Upper lobe of left lung (tissue), 6 donors: ENCODE results near the gene FYB1. TPM values are rescaled to one million over a fixed set of nuclear protein-coding genes. Genes with fewer than 3 reads are reported as not detected.

ENCODE experiments used
- ATAC-seq, 2 donors: fragments of 200-7000 bp; cut with Tn5 transposase; one replicate each; pipeline ENCODE4 v1.9.1; 2022; ENCODE audit warnings: mild to moderate bottlenecking in 2 of 2, moderate library complexity in 2 of 2; ENCODE audit not compliant: low FRiP score in 2 of 2
- DNase-seq, 2 donors: peaks; one replicate each; pipeline ENCODE4 v3.0.0-alpha.2; 2019 to 2020
- H3K27ac ChIP-seq, 4 donors: fragments of 200-600 bp; sonication (generic); one replicate each; pipeline ENCODE4 v1.5.1; 2016 to 2019
- H3K27me3 ChIP-seq, 4 donors: fragments of 200-600 bp; sonication (generic); one replicate each; pipeline ENCODE4 v1.5.1; 2017 to 2019
- H3K36me3 ChIP-seq, 4 donors: fragments of 200-600 bp; sonication (generic); one replicate each; pipeline ENCODE4 v1.5.1; 2016 to 2019
- H3K4me1 ChIP-seq, 4 donors: fragments of 200-600 bp; sonication (generic); one replicate each; pipeline ENCODE4 v1.5.1; 2018 to 2019
- H3K4me3 ChIP-seq, 4 donors: fragments of 200-600 bp; sonication (generic); one replicate each; pipeline ENCODE4 v1.5.1; 2017 to 2019; ENCODE audit warnings: mild to moderate bottlenecking in 2 of 4, moderate library complexity in 1 of 4
- H3K9me3 ChIP-seq, 4 donors: fragments of 200-600 bp; sonication (generic); one replicate each; pipeline ENCODE4 v1.5.1; 2018 to 2019
- CTCF ChIP-seq, 6 experiments: fragments of 450-650 bp in 4 of 6; fragments of 200-600 bp in 2 of 6; sonication (generic) in 2 of 6; IDR thresholded peaks; one replicate each; pipeline ENCODE4 v1.5.1; 2016 to 2019; ENCODE audit warnings: antibody characterized with exemption in 6 of 6
- EP300 ChIP-seq, 4 donors: sonication (generic); formaldehyde crosslinking; IDR thresholded peaks; one replicate each; pipeline ENCODE4 v1.5.1; 2017; ENCODE audit warnings: antibody characterized with exemption in 4 of 4, control low read depth in 2 of 4
- POLR2A ChIP-seq, 4 donors: fragments of 450-650 bp; IDR thresholded peaks; one replicate each; pipeline ENCODE4 v1.5.1; 2016 to 2017; ENCODE audit warnings: antibody characterized with exemption in 4 of 4, mild to moderate bottlenecking in 2 of 4
- POLR2AphosphoS5 ChIP-seq, 2 donors: sonication (generic); formaldehyde crosslinking; IDR thresholded peaks; one replicate each; pipeline ENCODE4 v1.5.1; 2017; ENCODE audit warnings: antibody characterized with exemption in 2 of 2
- WGBS, 2 donors: methylation state at CpG; one replicate each; pipeline ENCODE4 v1.1.5; 2017 to 2018; 5-methylcytosine and 5-hydroxymethylcytosine counted together
- total RNA-seq, 6 donors: library from RNA; depleted of rRNA in 4 of 6; stranded (reverse); fragments of >200 nt in 4 of 6; gene quantifications; one replicate each; pipeline versions ENCODE4 v1.1.0 to v1.2.1, GENCODE V29; 2016 to 2021
- donor health status: DM: no; HTN: no; CAD: no; lungs with moderate emphysema.
- donor health status: DM: no; HTN: yes; CAD: no; lungs with severe emphysema.

The FYB1 gene
- total RNA-seq, 6 donors from 2014 or later: 24.0 to 97.4 (median 42.5) TPM

DNA sequence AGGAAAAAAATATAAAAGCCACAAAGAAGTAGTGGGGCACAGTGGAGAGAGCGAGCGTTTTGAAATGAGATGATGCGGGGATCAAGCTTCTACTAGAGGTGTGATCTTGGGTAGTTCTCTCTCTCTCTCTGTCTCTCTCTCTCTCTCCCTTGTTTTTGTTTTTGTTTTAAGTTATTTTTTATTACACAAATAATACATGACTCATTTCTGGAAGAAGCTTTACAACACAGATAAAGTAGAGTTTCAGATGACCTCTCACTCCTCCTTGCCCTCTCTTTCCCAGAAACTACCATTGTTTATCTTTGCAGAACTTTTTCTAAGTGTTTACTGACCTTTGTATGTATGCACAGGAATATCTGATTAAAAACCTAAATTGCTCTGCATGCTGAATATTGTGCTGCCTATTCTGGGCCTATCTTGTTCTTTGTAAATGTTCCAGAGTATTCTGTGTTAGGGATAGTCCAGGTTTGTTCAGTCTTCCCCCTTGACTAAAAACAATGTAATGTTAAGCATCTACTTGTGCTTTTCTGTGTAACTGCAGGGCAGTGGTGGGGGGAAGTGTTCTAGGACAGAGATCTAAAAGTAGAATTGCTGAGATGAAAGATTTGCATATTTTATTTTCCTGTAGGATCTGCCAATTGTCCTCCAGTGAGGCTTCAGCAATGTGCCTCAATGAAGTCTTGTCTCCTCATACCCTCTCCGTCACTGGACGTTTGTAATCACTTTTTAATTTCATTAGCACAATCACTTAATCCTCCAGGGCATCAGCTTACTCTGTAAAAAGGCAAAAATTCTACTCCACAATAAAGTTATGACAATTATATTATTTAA, 52.0 kb downstream of the FYB1 start:
- no peak for TF ChIP-seq CTCF (IDR thresholded peaks at IDR 0.05)
- no peak for TF ChIP-seq EP300 (IDR thresholded peaks at IDR 0.05)
- TF ChIP-seq POLR2AphosphoS5 (IDR thresholded peaks at IDR 0.05): no peak
- TF ChIP-seq POLR2A (IDR thresholded peaks at IDR 0.05): no peak
- no peak overlapping the region for H3K27ac ChIP-seq
- no peaks in the 10 kb centered on the region for H3K9me3 ChIP-seq
- no peaks in the 10 kb centered on the region for H3K27me3 ChIP-seq
- H3K4me1 ChIP-seq: peaks cover 0 to 8% (median 3%) of the 10 kb centered on the region in 4 donors
- no peak for DNase-seq
- H3K36me3 ChIP-seq: no peaks in the 10 kb centered on the region
- no peak for ATAC-seq
- WGBS, 2 donors: 73 to 75% methylated on average over 5 of the region's 5 CpGs
- H3K4me3 ChIP-seq: no peak overlapping the region

- Histone ChIP-seq H3K36me3 (no peaks in the 10 kb centered on the region), H3K9me3 (no peaks in the 10 kb centered on the region), H3K4me3 (no peak overlapping the region), H3K27me3 (no peaks in the 10 kb centered on the region), H3K4me1 (peaks cover 0 to 8% (median 3%) of the 10 kb centered on the region in 4 donors), H3K27ac (no peak overlapping the region)
- WGBS, 2 donors: 82 to 85% methylated on average over 7 of the region's 7 CpGs
- ATAC-seq (no peak), DNase-seq (no peak)
- TF ChIP-seq POLR2A (IDR thresholded peaks at IDR 0.05): no peak
- TF ChIP-seq POLR2AphosphoS5 (IDR thresholded peaks at IDR 0.05): no peak
- TF ChIP-seq EP300 (IDR thresholded peaks at IDR 0.05): no peak
- no peak for TF ChIP-seq CTCF (IDR thresholded peaks at IDR 0.05)
Measured at GRCh38 chr5:39164529-39165402, 54.6 kb downstream of the FYB1 start.

GRCh38 chr5:39164016-39164415, 55.3 kb downstream of the FYB1 start:
- peak in 1 of 2 donors; percentile 51 for DNase-seq
- Histone ChIP-seq H3K27me3 (no peaks in the 10 kb centered on the region), H3K4me3 (no peak overlapping the region), H3K4me1 (peaks cover 0 to 8% (median 3%) of the 10 kb centered on the region in 4 donors), H3K36me3 (no peaks in the 10 kb centered on the region), H3K27ac (no peak overlapping the region), H3K9me3 (no peaks in the 10 kb centered on the region)
- WGBS, 2 donors: 47 to 58% methylated on average over 1 of the region's 1 CpG
- peak in 1 of 2 donors; percentile 49 for ATAC-seq
- TF ChIP-seq POLR2A (IDR thresholded peaks at IDR 0.05) (no peak), EP300 (IDR thresholded peaks at IDR 0.05) (no peak), POLR2AphosphoS5 (IDR thresholded peaks at IDR 0.05) (no peak), CTCF (IDR thresholded peaks at IDR 0.05) (no peak)

DNA sequence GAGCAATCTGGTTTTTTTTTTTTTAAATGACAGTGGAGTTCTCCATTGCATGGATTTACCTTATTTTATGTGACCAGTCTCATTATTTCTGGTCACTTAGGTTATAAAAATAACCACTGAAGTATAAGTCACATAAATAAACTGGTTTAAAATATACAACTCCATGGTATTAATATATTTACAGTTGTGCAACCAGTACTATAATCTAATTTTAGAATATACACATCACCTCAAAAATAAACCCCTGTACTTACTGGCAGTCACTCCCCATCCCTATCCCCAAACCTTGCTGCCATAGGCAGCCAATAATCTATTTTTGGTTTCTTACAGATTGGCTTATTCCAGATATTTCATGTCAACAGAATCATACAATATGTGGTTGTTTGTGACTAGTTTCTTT, 57.8 kb downstream of the FYB1 start:
- peaks cover 0 to 4% (median 0%) of the 10 kb centered on the region in 4 donors for H3K4me1 ChIP-seq
- no peak overlapping the region for H3K27ac ChIP-seq
- no peaks in the 10 kb centered on the region for H3K27me3 ChIP-seq
- DNase-seq (no peak), ATAC-seq (no peak)
- TF ChIP-seq POLR2AphosphoS5 (IDR thresholded peaks at IDR 0.05): no peak
- TF ChIP-seq EP300 (IDR thresholded peaks at IDR 0.05): no peak
- TF ChIP-seq POLR2A (IDR thresholded peaks at IDR 0.05): no peak
- TF ChIP-seq CTCF (IDR thresholded peaks at IDR 0.05): no peak
- H3K36me3 ChIP-seq: no peaks in the 10 kb centered on the region
- H3K4me3 ChIP-seq: no peak overlapping the region
- H3K9me3 ChIP-seq: no peaks in the 10 kb centered on the region
